MCF 10A (cell line): Measurements from ENCODE around the gene YIPF5. TPM values are rescaled to one million over a fixed set of nuclear protein-coding genes. Genes with fewer than 3 reads are reported as not detected.

Source experiments
- BruUV-seq: library from RNA; stranded (reverse); fragments of 400-500 nt; replicated peaks from 2 replicates; lab custom pipeline; 2021; lab: Mats Ljungman, UMichigan
- CTCF ChIA-PET: fragments of 300-600 bp; sonication (Branson Sonifier 250); formaldehyde crosslinking; extraction: SDS; loops from one replicate; lab custom pipeline; 2021; ENCODE audit warnings: antibody characterized with exemption, inconsistent platforms; lab: Yijun Ruan, JAX
- POLR2A ChIA-PET: fragments of 300-600, 350-650 bp; sonication (Branson Sonifier 250); formaldehyde crosslinking; extraction: SDS; loops from one replicate; lab custom pipeline; 2020; ENCODE audit warnings: antibody characterized with exemption, inconsistent platforms; lab: Yijun Ruan, JAX
- DNase-seq: peaks from one replicate; pipeline ENCODE4 v3.0.0-alpha.2; 2018; ENCODE audit not compliant: unreplicated experiment
- H3K27ac Mint-ChIP-seq: one replicate; pipeline ENCODE4 v1.8.0; 2022; ENCODE audit warnings: mild to moderate bottlenecking, low read depth, mixed read lengths; ENCODE audit not compliant: unreplicated experiment
- H3K27me3 Mint-ChIP-seq: one replicate; pipeline ENCODE4 v1.8.0; 2022; ENCODE audit warnings: mixed read lengths; ENCODE audit not compliant: insufficient read depth, unreplicated experiment
- H3K36me3 Mint-ChIP-seq: one replicate; pipeline ENCODE4 v1.8.0; 2022; ENCODE audit warnings: mild to moderate bottlenecking, moderate library complexity, mixed read lengths; ENCODE audit not compliant: insufficient read depth, unreplicated experiment
- H3K4me1 Mint-ChIP-seq: one replicate; pipeline ENCODE4 v1.8.0; 2022; ENCODE audit warnings: mixed read lengths; ENCODE audit not compliant: insufficient read depth, unreplicated experiment
- H3K4me3 Mint-ChIP-seq: one replicate; pipeline ENCODE4 v1.8.0; 2022; ENCODE audit warnings: mild to moderate bottlenecking, moderate library complexity, mixed read lengths; ENCODE audit not compliant: unreplicated experiment
- H3K9me3 Mint-ChIP-seq: one replicate; pipeline ENCODE4 v1.8.0; 2022; ENCODE audit warnings: mixed read lengths; ENCODE audit not compliant: unreplicated experiment
- intact Hi-C: fragments of 100-400 bp; cut with micrococcal nuclease; formaldehyde crosslinking; loops from 2 replicates; pipeline ENCODE4 v1.14.1; 2022
- total RNA-seq: library from RNA; stranded (reverse); gene quantifications from 2 replicates; pipeline ENCODE4 v1.2.3, GENCODE V29; 2022
- TF ChIP-seq, protein P1 (sequence below): fragments of 200-600 bp; IDR thresholded peaks from one replicate; pipeline ENCODE4 v1.8.0; 2022; ENCODE audit warnings: antibody characterized with exemption, mild to moderate bottlenecking; ENCODE audit not compliant: unreplicated experiment

The YIPF5 gene
- total RNA-seq, 1 experiment from 2014 or later, result 88.7 TPM

DNA sequence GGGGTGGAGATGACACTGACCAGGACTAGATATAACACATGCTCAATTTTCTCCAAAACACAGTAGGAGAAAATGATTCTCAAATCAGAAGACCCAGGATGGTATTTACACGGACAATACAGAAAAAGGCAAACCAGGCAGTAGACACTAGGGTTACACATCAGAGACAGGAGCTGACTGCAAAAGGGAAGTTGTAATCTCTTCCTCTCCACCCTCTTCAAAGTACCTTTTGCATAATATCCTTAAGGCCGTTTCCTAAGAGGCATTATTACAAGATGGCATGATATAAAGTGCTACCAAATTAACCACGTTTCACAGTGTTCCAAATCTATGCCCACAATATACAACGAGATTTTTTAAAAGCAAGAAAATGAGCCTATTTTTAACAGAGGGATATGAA lies 39.2 kb downstream of the YIPF5 start:
- intact Hi-C loops, result no loop called here
- POLR2A ChIA-PET, result no interaction called here
- Mint-ChIP-seq H3K27ac (no peak overlapping the region), H3K36me3 (no peaks in the 10 kb centered on the region), H3K27me3 (no peaks in the 10 kb centered on the region), H3K4me3 (no peak overlapping the region), H3K9me3 (no peaks in the 10 kb centered on the region), H3K4me1 (no peaks in the 10 kb centered on the region)
- CTCF ChIA-PET, result interaction anchor here (0.7 to 4.8 kb wide), 5 partner anchors 10 to 982 kb away, joined by 3 to 45 read pairs (median 3); no protein-coding TSS in a partner anchor
- no peak for DNase-seq
- no TSS peak for BruUV-seq
- TF ChIP-seq, protein P1, sequence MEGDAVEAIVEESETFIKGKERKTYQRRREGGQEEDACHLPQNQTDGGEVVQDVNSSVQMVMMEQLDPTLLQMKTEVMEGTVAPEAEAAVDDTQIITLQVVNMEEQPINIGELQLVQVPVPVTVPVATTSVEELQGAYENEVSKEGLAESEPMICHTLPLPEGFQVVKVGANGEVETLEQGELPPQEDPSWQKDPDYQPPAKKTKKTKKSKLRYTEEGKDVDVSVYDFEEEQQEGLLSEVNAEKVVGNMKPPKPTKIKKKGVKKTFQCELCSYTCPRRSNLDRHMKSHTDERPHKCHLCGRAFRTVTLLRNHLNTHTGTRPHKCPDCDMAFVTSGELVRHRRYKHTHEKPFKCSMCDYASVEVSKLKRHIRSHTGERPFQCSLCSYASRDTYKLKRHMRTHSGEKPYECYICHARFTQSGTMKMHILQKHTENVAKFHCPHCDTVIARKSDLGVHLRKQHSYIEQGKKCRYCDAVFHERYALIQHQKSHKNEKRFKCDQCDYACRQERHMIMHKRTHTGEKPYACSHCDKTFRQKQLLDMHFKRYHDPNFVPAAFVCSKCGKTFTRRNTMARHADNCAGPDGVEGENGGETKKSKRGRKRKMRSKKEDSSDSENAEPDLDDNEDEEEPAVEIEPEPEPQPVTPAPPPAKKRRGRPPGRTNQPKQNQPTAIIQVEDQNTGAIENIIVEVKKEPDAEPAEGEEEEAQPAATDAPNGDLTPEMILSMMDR, result no peak

GRCh38 chr5:144130306-144130705 lies 40.2 kb downstream of the YIPF5 start:
- TF ChIP-seq, protein P1, result no peak
- Mint-ChIP-seq H3K27me3 (no peaks in the 10 kb centered on the region), H3K27ac (no peak overlapping the region), H3K4me3 (no peak overlapping the region), H3K4me1 (peaks cover 4% of the 10 kb centered on the region), H3K9me3 (no peaks in the 10 kb centered on the region), H3K36me3 (no peaks in the 10 kb centered on the region)
- intact Hi-C loops, result no loop called here
- no peak for DNase-seq
- BruUV-seq, result no TSS peak
- CTCF ChIA-PET, result interaction anchor here (0.7 to 4.8 kb wide), 2 partner anchors 11 to 981 kb away, joined by 3 to 45 read pairs; no protein-coding TSS in a partner anchor
- POLR2A ChIA-PET, result no interaction called here

- ChIA-PET POLR2A (interaction anchor here (0.8 to 0.9 kb wide), 2 partner anchors 10 to 54 kb away, joined by 3 to 6 read pairs; no protein-coding TSS in a partner anchor), CTCF (interaction anchor here (0.7 to 3.9 kb wide), 2 partner anchors 12 to 51 kb away, joined by 3 to 30 read pairs; no protein-coding TSS in a partner anchor)
- Mint-ChIP-seq H3K4me3 (no peak overlapping the region), H3K4me1 (peaks cover 13% of the 10 kb centered on the region), H3K36me3 (no peaks in the 10 kb centered on the region), H3K27me3 (no peaks in the 10 kb centered on the region), H3K27ac (no peak overlapping the region), H3K9me3 (no peaks in the 10 kb centered on the region)
- BruUV-seq, result no TSS peak
- intact Hi-C loops, result no loop called here
- no peak for DNase-seq
- TF ChIP-seq, protein P1, result no peak
These were observed 41.6 kb downstream of the YIPF5 start for GRCh38 chr5:144128844-144129243.

DNA sequence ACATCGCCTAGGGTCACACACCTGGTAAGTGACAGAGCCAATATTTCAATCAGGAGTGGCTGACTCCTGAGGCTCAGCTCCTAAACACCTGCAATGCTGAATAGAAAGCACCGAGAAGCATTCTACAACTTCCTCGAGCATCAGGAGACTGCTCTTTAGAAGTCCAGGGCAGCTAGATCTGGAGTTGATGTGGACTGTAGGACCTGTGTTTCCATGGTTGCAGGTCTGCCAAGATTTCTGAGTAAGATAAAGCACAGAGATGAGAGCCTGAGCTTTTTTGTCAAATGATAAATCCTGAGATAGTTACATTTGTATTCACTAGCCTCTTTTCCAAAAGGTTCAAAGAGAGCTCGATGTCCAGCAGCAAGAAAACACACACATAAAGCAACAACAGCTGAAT lies 43.8 kb downstream of the YIPF5 start:
- H3K36me3 Mint-ChIP-seq, result no peaks in the 10 kb centered on the region
- no peaks in the 10 kb centered on the region for H3K9me3 Mint-ChIP-seq
- POLR2A ChIA-PET, result interaction anchor here (1.9 kb wide), 1 partner anchor 9 kb away, joined by 4 read pairs; no protein-coding TSS in a partner anchor
- no peak overlapping the region for H3K27ac Mint-ChIP-seq
- no peak overlapping the region for H3K4me3 Mint-ChIP-seq
- intact Hi-C loops, result no loop called here
- TF ChIP-seq, protein P1, result no peak
- H3K27me3 Mint-ChIP-seq, result no peaks in the 10 kb centered on the region
- CTCF ChIA-PET, result interaction anchor here (0.8 to 3.9 kb wide), 3 partner anchors 14 to 263 kb away, joined by 3 to 30 read pairs (median 3); no protein-coding TSS in a partner anchor
- DNase-seq, result no peak
- H3K4me1 Mint-ChIP-seq, result peaks cover 13% of the 10 kb centered on the region
- BruUV-seq, result no TSS peak
